ENCODE measurements around the gene TULP4. TPM values are rescaled to one million over a fixed set of nuclear protein-coding genes. Genes with fewer than 3 reads are reported as not detected.

TULP4 gene
- total RNA-seq, 1 experiment from 2014 or later, result 82.0 TPM

DNA sequence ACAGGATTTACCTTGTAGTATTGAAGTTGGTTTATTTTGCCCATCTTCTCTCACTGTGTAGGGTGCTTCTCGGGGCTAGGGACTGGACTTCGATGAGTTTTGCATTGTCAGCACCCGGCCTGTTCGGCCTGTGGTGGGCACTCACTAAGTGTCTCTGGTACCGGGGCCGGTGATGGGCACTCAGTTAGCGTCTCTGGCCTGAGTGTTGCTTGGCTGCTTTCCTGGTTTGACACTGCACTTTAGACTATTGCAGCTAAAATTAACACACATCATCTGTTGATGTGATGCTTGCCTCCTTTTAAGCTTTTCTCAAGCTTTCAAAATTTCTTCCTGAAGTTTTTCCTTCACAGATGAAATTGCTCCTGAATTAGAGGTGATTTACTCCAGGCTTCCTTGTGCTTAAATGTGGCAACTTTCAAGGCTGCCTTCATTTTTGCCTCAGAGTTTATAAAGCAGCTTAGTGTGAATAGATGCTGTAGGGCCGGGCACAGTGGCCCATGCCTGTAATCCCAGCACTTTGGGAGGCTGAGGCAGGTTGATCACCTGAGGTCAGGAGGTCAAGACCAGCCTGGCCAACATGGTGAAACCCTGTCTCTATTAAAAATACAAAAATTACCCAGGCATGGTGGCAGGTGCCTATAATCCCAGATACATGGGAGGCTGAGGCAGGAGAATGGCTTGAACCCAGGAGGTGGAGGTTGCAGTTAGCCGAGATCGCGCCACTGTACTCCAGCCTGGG is 41.7 kb upstream of the TULP4 start:
- CTCF ChIA-PET, result no interaction called here
- TF ChIP-seq EZH2 (IDR thresholded peaks at IDR 0.05; ENCODE audit: borderline replicate concordance, low read depth, low read length, poor library complexity, severe bottlenecking), result no peak
- TF ChIP-seq, protein P1, sequence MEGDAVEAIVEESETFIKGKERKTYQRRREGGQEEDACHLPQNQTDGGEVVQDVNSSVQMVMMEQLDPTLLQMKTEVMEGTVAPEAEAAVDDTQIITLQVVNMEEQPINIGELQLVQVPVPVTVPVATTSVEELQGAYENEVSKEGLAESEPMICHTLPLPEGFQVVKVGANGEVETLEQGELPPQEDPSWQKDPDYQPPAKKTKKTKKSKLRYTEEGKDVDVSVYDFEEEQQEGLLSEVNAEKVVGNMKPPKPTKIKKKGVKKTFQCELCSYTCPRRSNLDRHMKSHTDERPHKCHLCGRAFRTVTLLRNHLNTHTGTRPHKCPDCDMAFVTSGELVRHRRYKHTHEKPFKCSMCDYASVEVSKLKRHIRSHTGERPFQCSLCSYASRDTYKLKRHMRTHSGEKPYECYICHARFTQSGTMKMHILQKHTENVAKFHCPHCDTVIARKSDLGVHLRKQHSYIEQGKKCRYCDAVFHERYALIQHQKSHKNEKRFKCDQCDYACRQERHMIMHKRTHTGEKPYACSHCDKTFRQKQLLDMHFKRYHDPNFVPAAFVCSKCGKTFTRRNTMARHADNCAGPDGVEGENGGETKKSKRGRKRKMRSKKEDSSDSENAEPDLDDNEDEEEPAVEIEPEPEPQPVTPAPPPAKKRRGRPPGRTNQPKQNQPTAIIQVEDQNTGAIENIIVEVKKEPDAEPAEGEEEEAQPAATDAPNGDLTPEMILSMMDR (conservative IDR thresholded peaks at IDR 0.05; ENCODE audit: low read depth, low read length), result no peak
- Histone ChIP-seq H3K9me3 (ENCODE audit: low read depth, low read length, poor library complexity, severe bottlenecking) (no peaks in the 10 kb centered on the region), H3K27ac (ENCODE audit: low read depth, low read length, poor library complexity, severe bottlenecking) (no peak overlapping the region), H3K4me1 (ENCODE audit: insufficient read depth, low read length, poor library complexity, severe bottlenecking) (no peaks in the 10 kb centered on the region), H3K4me3 (ENCODE audit: low read depth, low read length, poor library complexity, severe bottlenecking) (no peak overlapping the region), H3K27me3 (replicated peaks; ENCODE audit: insufficient read depth, low read depth, low read length, poor library complexity) (no peaks in the 10 kb centered on the region), H3K36me3 (ENCODE audit: insufficient read depth, low read length, poor library complexity, severe bottlenecking) (no peaks in the 10 kb centered on the region)
- BruUV-seq (replicated peaks), result no TSS peak
- DNase-seq (ENCODE audit: low spot score), result no peak
- POLR2A ChIA-PET (ENCODE audit: low non-redundant PET), result no interaction called here
- intact Hi-C loops (cut with micrococcal nuclease; ENCODE audit: unreplicated experiment), result no loop called here

DNA sequence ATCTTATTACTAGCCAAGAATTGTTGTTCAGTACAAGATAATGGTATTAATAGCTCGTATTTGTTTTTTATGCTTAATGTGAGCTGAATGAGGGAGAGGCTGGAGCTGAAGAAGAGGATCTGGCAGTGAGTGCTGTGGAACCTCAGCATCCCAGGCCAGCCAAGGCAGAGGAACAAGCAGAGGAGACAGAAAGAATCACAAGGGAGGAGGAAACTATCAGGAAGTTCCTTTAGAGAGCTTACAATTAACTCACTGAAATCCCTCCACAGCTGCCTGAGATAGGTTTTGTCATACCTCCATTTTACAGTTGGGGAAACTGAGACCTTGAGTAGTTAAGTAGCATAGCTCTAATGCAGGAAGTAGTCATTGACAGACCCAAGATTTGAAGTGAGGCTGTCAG is 39.9 kb upstream of the TULP4 start:
- TF ChIP-seq EZH2 (IDR thresholded peaks at IDR 0.05; ENCODE audit: borderline replicate concordance, low read depth, low read length, poor library complexity, severe bottlenecking), result no peak
- TF ChIP-seq, protein P1 (conservative IDR thresholded peaks at IDR 0.05; ENCODE audit: low read depth, low read length), result no peak

DNA sequence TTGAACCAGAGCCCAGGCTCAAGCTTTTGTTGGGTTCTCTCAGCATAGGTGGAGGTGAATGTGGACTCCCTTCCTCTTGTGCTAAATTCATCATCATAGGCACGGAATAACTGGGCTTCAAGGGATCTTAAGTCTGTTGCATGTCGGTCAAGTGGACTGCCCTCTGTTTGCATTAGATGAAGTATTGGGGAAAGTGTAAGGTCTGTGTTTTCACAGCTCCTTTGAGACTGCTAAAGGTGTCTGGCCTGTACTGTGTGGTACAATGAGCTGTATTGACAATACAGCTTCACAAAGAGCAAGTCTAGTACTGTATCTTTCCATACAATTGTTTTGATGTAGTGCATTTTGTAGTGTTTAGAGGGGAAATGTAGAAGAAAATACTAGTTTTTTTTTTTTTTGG is 34.3 kb upstream of the TULP4 start:
- BruUV-seq (replicated peaks), result no TSS peak
- POLR2A ChIA-PET (ENCODE audit: low non-redundant PET), result interaction anchor here (0.7 kb wide), 1 partner anchor 19 kb away, joined by 8 read pairs; no protein-coding TSS in a partner anchor
- no peak overlapping the region for H3K27ac ChIP-seq (ENCODE audit: low read depth, low read length, poor library complexity, severe bottlenecking)
- intact Hi-C loops (cut with micrococcal nuclease; ENCODE audit: unreplicated experiment), result no loop called here
- H3K27me3 ChIP-seq (replicated peaks; ENCODE audit: insufficient read depth, low read depth, low read length, poor library complexity), result no peaks in the 10 kb centered on the region
- CTCF ChIA-PET, result interaction anchor here (0.7 kb wide), 1 partner anchor 381 kb away, joined by 4 read pairs; no protein-coding TSS in a partner anchor
- H3K9me3 ChIP-seq (ENCODE audit: low read depth, low read length, poor library complexity, severe bottlenecking), result no peaks in the 10 kb centered on the region
- no peak for TF ChIP-seq EZH2 (IDR thresholded peaks at IDR 0.05; ENCODE audit: borderline replicate concordance, low read depth, low read length, poor library complexity, severe bottlenecking)
- TF ChIP-seq, protein P1 (conservative IDR thresholded peaks at IDR 0.05; ENCODE audit: low read depth, low read length), result no peak
- no peak for DNase-seq (ENCODE audit: low spot score)
- H3K4me1 ChIP-seq (ENCODE audit: insufficient read depth, low read length, poor library complexity, severe bottlenecking), result peaks cover 1% of the 10 kb centered on the region
- no peak overlapping the region for H3K4me3 ChIP-seq (ENCODE audit: low read depth, low read length, poor library complexity, severe bottlenecking)
- H3K36me3 ChIP-seq (ENCODE audit: insufficient read depth, low read length, poor library complexity, severe bottlenecking), result no peaks in the 10 kb centered on the region

More for the DNA sequence above, 39.9 kb upstream of the TULP4 start:
- ChIA-PET POLR2A (ENCODE audit: low non-redundant PET) (no interaction called here), CTCF (no interaction called here)
- no peaks in the 10 kb centered on the region for H3K4me1 ChIP-seq (ENCODE audit: insufficient read depth, low read length, poor library complexity, severe bottlenecking)
- H3K9me3 ChIP-seq (ENCODE audit: low read depth, low read length, poor library complexity, severe bottlenecking), result no peaks in the 10 kb centered on the region
- H3K27me3 ChIP-seq (replicated peaks; ENCODE audit: insufficient read depth, low read depth, low read length, poor library complexity), result no peaks in the 10 kb centered on the region
- no peaks in the 10 kb centered on the region for H3K36me3 ChIP-seq (ENCODE audit: insufficient read depth, low read length, poor library complexity, severe bottlenecking)
- H3K4me3 ChIP-seq (ENCODE audit: low read depth, low read length, poor library complexity, severe bottlenecking), result no peak overlapping the region
- no TSS peak for BruUV-seq (replicated peaks)
- intact Hi-C loops (cut with micrococcal nuclease; ENCODE audit: unreplicated experiment), result no loop called here
- DNase-seq (ENCODE audit: low spot score), result no peak
- H3K27ac ChIP-seq (ENCODE audit: low read depth, low read length, poor library complexity, severe bottlenecking), result no peak overlapping the region

Data from A673 (cell line).